Thyroid gland (tissue), 4 donors: Measurements from ENCODE around the gene MACROD1.

Experiments used
- POLR2A ChIP-seq, 2 donors: fragments of 450-650 bp; IDR thresholded peaks; one replicate each; pipeline ENCODE4 v1.6.1; 2017; ENCODE audit warnings: antibody characterized with exemption in 2 of 2, mild to moderate bottlenecking in 2 of 2, moderate library complexity in 1 of 2
- TF ChIP-seq, protein P1 (sequence below), 6 experiments: fragments of 200-600 bp in 3 of 6; fragments of 450-650 bp in 3 of 6; sonication (generic) in 3 of 6; IDR thresholded peaks; one replicate each; pipeline ENCODE4 v1.5.1; 2016 to 2019; ENCODE audit warnings: antibody characterized with exemption in 6 of 6, mild to moderate bottlenecking in 2 of 6, inconsistent platforms in 1 of 6, moderate library complexity in 1 of 6

DNA sequence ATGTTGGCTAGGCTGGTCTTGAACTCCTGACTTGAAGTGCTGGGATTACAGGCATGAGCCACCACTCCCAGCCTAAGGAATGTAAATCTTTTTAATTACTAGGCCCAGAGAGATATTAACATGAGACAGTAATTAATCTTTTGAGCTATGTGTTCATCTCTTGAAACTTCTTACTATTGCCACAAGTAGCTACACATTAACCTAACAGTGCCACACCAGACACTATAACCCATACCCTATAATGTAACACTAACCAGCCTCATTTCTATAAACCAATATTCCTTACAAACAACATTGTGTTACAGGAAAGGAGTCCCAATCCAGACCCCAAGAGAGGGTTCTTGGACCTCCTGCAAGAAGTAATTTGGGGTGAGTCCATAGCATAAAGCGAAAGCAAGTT is 199.5 kb downstream of the MACROD1 start:
- TF ChIP-seq, protein P1, sequence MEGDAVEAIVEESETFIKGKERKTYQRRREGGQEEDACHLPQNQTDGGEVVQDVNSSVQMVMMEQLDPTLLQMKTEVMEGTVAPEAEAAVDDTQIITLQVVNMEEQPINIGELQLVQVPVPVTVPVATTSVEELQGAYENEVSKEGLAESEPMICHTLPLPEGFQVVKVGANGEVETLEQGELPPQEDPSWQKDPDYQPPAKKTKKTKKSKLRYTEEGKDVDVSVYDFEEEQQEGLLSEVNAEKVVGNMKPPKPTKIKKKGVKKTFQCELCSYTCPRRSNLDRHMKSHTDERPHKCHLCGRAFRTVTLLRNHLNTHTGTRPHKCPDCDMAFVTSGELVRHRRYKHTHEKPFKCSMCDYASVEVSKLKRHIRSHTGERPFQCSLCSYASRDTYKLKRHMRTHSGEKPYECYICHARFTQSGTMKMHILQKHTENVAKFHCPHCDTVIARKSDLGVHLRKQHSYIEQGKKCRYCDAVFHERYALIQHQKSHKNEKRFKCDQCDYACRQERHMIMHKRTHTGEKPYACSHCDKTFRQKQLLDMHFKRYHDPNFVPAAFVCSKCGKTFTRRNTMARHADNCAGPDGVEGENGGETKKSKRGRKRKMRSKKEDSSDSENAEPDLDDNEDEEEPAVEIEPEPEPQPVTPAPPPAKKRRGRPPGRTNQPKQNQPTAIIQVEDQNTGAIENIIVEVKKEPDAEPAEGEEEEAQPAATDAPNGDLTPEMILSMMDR (IDR thresholded peaks at IDR 0.05) = no peak
- TF ChIP-seq POLR2A (IDR thresholded peaks at IDR 0.05) = no peak
